SK-N-SH treated with all-trans-retinoic acid at 6 μM for 48 hours (cell line): ENCODE results near the gene CFAP68.

Source experiments
- ARNTL ChIP-seq: fragments of 450-650 bp; formaldehyde crosslinking; IDR thresholded peaks from 2 replicates; pipeline ENCODE4 v1.5.0; 2020; ENCODE audit warnings: low read depth, mild to moderate bottlenecking, moderate library complexity, borderline replicate concordance
- CSDC2 ChIP-seq: fragments of 250-450 bp; sonication (Bioruptor Pico); IDR thresholded peaks from 2 replicates; pipeline ENCODE4 v1.5.0; 2020; ENCODE audit warnings: mild to moderate bottlenecking, moderate library complexity
- CSRNP3 ChIP-seq: fragments of 250-450 bp; sonication (Bioruptor Pico); IDR thresholded peaks from 2 replicates; pipeline ENCODE4 v1.5.1; 2021; ENCODE audit warnings: mild to moderate bottlenecking, moderate library complexity
- GLIS3 ChIP-seq: fragments of 250-450 bp; sonication (Bioruptor Pico); IDR thresholded peaks from 2 replicates; pipeline ENCODE4 v1.5.0; 2020; ENCODE audit warnings: mild to moderate bottlenecking, moderate library complexity
- ISL1 ChIP-seq: fragments of 250-450 bp; sonication (Bioruptor Pico); IDR thresholded peaks from 2 replicates; pipeline ENCODE4 v2.1.2; 2022; ENCODE audit warnings: mild to moderate bottlenecking, moderate library complexity
- PATZ1 ChIP-seq: fragments of 250-450 bp; sonication (Bioruptor Pico); IDR thresholded peaks from 2 replicates; pipeline ENCODE4 v1.8.0; 2020; ENCODE audit warnings: mild to moderate bottlenecking, moderate library complexity, borderline replicate concordance
- PPARA ChIP-seq: fragments of 250-450 bp; sonication (Bioruptor Pico); IDR thresholded peaks from 2 replicates; pipeline ENCODE4 v1.5.0; 2020; ENCODE audit warnings: mild to moderate bottlenecking, borderline replicate concordance
- SNAI2 ChIP-seq: fragments of 250-450 bp; sonication (Bioruptor Pico); IDR thresholded peaks from 2 replicates; pipeline ENCODE4 v1.5.0; 2020; ENCODE audit warnings: mild to moderate bottlenecking, moderate library complexity
- TCF4 ChIP-seq: fragments of 250-450 bp; sonication (Bioruptor Pico); IDR thresholded peaks from 2 replicates; pipeline ENCODE4 v1.8.0; 2021; ENCODE audit warnings: mild to moderate bottlenecking, moderate library complexity, borderline replicate concordance
- ZFP3 ChIP-seq: fragments of 250-450 bp; sonication (Bioruptor Pico); IDR thresholded peaks from 2 replicates; pipeline ENCODE4 v1.5.0; 2020; ENCODE audit warnings: mild to moderate bottlenecking, moderate library complexity
- ZFP30 ChIP-seq: fragments of 450-650 bp; formaldehyde crosslinking; IDR thresholded peaks from 2 replicates; pipeline ENCODE4 v1.5.0; 2022; ENCODE audit warnings: mild to moderate bottlenecking, moderate library complexity
- ZNF565 ChIP-seq: fragments of 450-650 bp; formaldehyde crosslinking; conservative IDR thresholded peaks from 2 replicates; pipeline ENCODE4 v1.5.0; 2020; ENCODE audit warnings: low read depth, mild to moderate bottlenecking, moderate library complexity

- TF ChIP-seq ZFP30 (no peak), ARNTL (CRISPR knock-in tag) (no peak), GLIS3 (CRISPR knock-in tag) (no peak), ISL1 (no peak), CSDC2 (CRISPR knock-in tag) (no peak), PPARA (CRISPR knock-in tag) (no peak), PATZ1 (CRISPR knock-in tag) (no peak), ZFP3 (no peak), TCF4 (CRISPR knock-in tag) (no peak), SNAI2 (CRISPR knock-in tag) (no peak), ZNF565 (CRISPR knock-in tag) (no peak), CSRNP3 (no peak)
These were observed 44.7 kb upstream of the CFAP68 start for GRCh38 chr11:111834432-111835163.
